H1 (cell line): ENCODE measurements around the gene FADS6. TPM values are rescaled to one million over a fixed set of nuclear protein-coding genes. Genes with fewer than 3 reads are reported as not detected.

Source experiments
- CTCF ChIA-PET: fragments of 300-600 bp; sonication (Branson Sonifier 250); formaldehyde crosslinking; loops from one replicate; lab custom pipeline; 2021; ENCODE audit not compliant: partially characterized antibody; lab: Charles Lee
- POLR2A ChIA-PET: fragments of 300-600 bp; sonication (Branson Sonifier 250); formaldehyde crosslinking; loops from one replicate; lab custom pipeline; 2021; ENCODE audit warnings: inconsistent platforms; ENCODE audit not compliant: partially characterized antibody; lab: Charles Lee
- DNase-seq, 2 experiments: peaks; one replicate each; pipeline versions ENCODE4 v3.0.0 to v3.0.0-alpha.2; 2010 to 2022; ENCODE audit warnings: low spot score in 2 of 2, low read depth in 1 of 2, mixed read lengths in 1 of 2
- FAIRE-seq: peaks from 2 replicates; lab custom pipeline; 2011; peaks lifted over from hg19 to GRCh38; lab: Jason Lieb, UNC
- H2AFZ ChIP-seq: 2 replicates; pipeline ENCODE4 v1.8.1; 2012; ENCODE audit warnings: low read length, inconsistent platforms
- H2AK5ac ChIP-seq: 2 replicates; pipeline ENCODE4 v1.6.1; 2013; ENCODE audit warnings: low read depth, low read length
- H2BK120ac ChIP-seq: replicated peaks from 2 replicates; pipeline ENCODE3; 2013; ENCODE audit warnings: low read depth, low read length, inconsistent platforms
- H2BK12ac ChIP-seq: 2 replicates; pipeline ENCODE4 v1.6.1; 2013; ENCODE audit warnings: low read depth, low read length
- H2BK15ac ChIP-seq: 2 replicates; pipeline ENCODE4 v1.6.1; 2013; ENCODE audit warnings: low read length
- H2BK20ac ChIP-seq: 2 replicates; pipeline ENCODE4 v1.6.1; 2013; ENCODE audit warnings: low read length
- H2BK5ac ChIP-seq: 2 replicates; pipeline ENCODE4 v1.6.1; 2013; ENCODE audit warnings: low read depth, low read length
- H3K14ac ChIP-seq: 2 replicates; pipeline ENCODE4 v1.6.1; 2013; ENCODE audit warnings: inconsistent platforms; ENCODE audit not compliant: insufficient read length
- H3K18ac ChIP-seq: 2 replicates; pipeline ENCODE4 v1.6.1; 2013; ENCODE audit warnings: low read length; ENCODE audit errors: extremely low read depth
- H3K23ac ChIP-seq: 2 replicates; pipeline ENCODE4 v1.6.1; 2013; ENCODE audit warnings: inconsistent platforms; ENCODE audit not compliant: insufficient read length
- H3K23me2 ChIP-seq: 2 replicates; pipeline ENCODE4 v1.6.1; 2013; ENCODE audit warnings: low read depth, low read length
- H3K27ac ChIP-seq: 2 replicates; pipeline ENCODE4 v1.6.1; 2011; ENCODE audit warnings: low read depth, low read length, inconsistent platforms
- H3K27me3 ChIP-seq, 4 experiments: replicated peaks in 1 of 4; 1 replicate in 1 of 4; 2 replicates in 3 of 4; pipeline versions ENCODE4 v1.6.1 to v1.8.1; 2011 to 2013; ENCODE audit warnings: low read length in 3 of 4, mild to moderate bottlenecking in 3 of 4, inconsistent platforms in 2 of 4, mixed read lengths in 2 of 4, moderate library complexity in 1 of 4; ENCODE audit not compliant: control insufficient read depth in 3 of 4, insufficient read depth in 3 of 4; ENCODE audit errors: extremely low read depth in 1 of 4
- H3K36me3 ChIP-seq, 4 experiments: 2 replicates each; pipeline versions ENCODE4 v1.6.1 to v1.8.1; 2011 to 2013; ENCODE audit warnings: mild to moderate bottlenecking in 4 of 4, low read length in 3 of 4, moderate library complexity in 2 of 4, control low read depth in 1 of 4, inconsistent platforms in 1 of 4; ENCODE audit not compliant: insufficient read depth in 4 of 4, control insufficient read depth in 2 of 4
- H3K4ac ChIP-seq: replicated peaks from 2 replicates; pipeline ENCODE3; 2013; ENCODE audit warnings: low read length, low read depth, mixed read lengths, inconsistent platforms; ENCODE audit not compliant: insufficient read length
- H3K4me1 ChIP-seq, 4 experiments: replicated peaks in 1 of 4; 1 replicate in 1 of 4; 2 replicates in 3 of 4; pipeline versions ENCODE4 v1.6.1 to v1.8.1; 2011 to 2013; ENCODE audit warnings: low read length in 3 of 4, inconsistent platforms in 2 of 4, mixed read lengths in 1 of 4; ENCODE audit not compliant: insufficient read depth in 4 of 4, control insufficient read depth in 3 of 4
- H3K4me2 ChIP-seq, 2 experiments: 2 replicates each; pipeline versions ENCODE4 v1.6.1 to v1.8.1; 2011 to 2013; ENCODE audit warnings: low read depth in 2 of 2, low read length in 2 of 2, control low read depth in 1 of 2, inconsistent platforms in 1 of 2, mild to moderate bottlenecking in 1 of 2; ENCODE audit not compliant: insufficient read depth in 1 of 2
- H3K4me3 ChIP-seq, 4 experiments: fragments of 200-600, 300-600 bp in 1 of 4; sonication (generic), shearing (Covaris generic), sonication (Bioruptor Twin) in 1 of 4; 2 replicates each; pipeline versions ENCODE4 v1.5.1 to v1.8.1; 2011 to 2016; ENCODE audit warnings: low read length in 4 of 4, low read depth in 3 of 4, control low read depth in 2 of 4, inconsistent platforms in 2 of 4, mild to moderate bottlenecking in 2 of 4, mixed read lengths in 1 of 4, moderate library complexity in 1 of 4; ENCODE audit not compliant: insufficient read depth in 2 of 4; ENCODE audit errors: extremely low read depth in 1 of 4
- H3K56ac ChIP-seq: replicated peaks from 2 replicates; pipeline ENCODE3; 2013; ENCODE audit warnings: low read depth, mild to moderate bottlenecking, mixed read lengths, low read length, inconsistent platforms; ENCODE audit not compliant: insufficient read length
- H3K79me1 ChIP-seq: 2 replicates; pipeline ENCODE4 v1.6.1; 2013; ENCODE audit warnings: low read depth, low read length, control low read depth
- H3K79me2 ChIP-seq, 2 experiments: 2 replicates each; pipeline versions ENCODE4 v1.6.1 to v1.8.1; 2012 to 2013; ENCODE audit warnings: low read length in 2 of 2, mild to moderate bottlenecking in 2 of 2, inconsistent platforms in 1 of 2; ENCODE audit not compliant: insufficient read depth in 2 of 2, control insufficient read depth in 1 of 2
- H3K9ac ChIP-seq, 4 experiments: replicated peaks in 1 of 4; 1 replicate in 1 of 4; 2 replicates in 3 of 4; pipeline versions ENCODE4 v1.6.1 to v1.8.1; 2011 to 2013; ENCODE audit warnings: low read depth in 3 of 4, low read length in 3 of 4, control low read depth in 2 of 4, mild to moderate bottlenecking in 2 of 4, moderate library complexity in 2 of 4, inconsistent platforms in 1 of 4; ENCODE audit errors: extremely low read depth in 1 of 4
- H3K9me3 ChIP-seq, 2 experiments: 2 replicates each; pipeline versions ENCODE4 v1.6.1 to v1.8.1; 2012 to 2013; ENCODE audit warnings: mild to moderate bottlenecking in 2 of 2, moderate library complexity in 2 of 2, control low read depth in 1 of 2, inconsistent platforms in 1 of 2, low read depth in 1 of 2, low read length in 1 of 2, mixed read lengths in 1 of 2; ENCODE audit not compliant: insufficient read depth in 2 of 2
- H4K20me1 ChIP-seq, 2 experiments: replicated peaks in 1 of 2; 2 replicates each; pipeline versions ENCODE3 to v1.8.1; 2011 to 2013; ENCODE audit warnings: inconsistent platforms in 2 of 2, low read length in 2 of 2, mild to moderate bottlenecking in 1 of 2; ENCODE audit not compliant: insufficient read depth in 2 of 2, control insufficient read depth in 1 of 2
- H4K5ac ChIP-seq: 2 replicates; pipeline ENCODE4 v1.6.1; 2013; ENCODE audit warnings: low read length, low read depth, mixed read lengths, inconsistent platforms; ENCODE audit not compliant: insufficient read length
- H4K8ac ChIP-seq: 2 replicates; pipeline ENCODE4 v1.8.0; 2013; ENCODE audit warnings: mild to moderate bottlenecking, moderate library complexity, low read length, inconsistent platforms; ENCODE audit not compliant: insufficient read depth; ENCODE audit errors: extremely low read depth
- H4K91ac ChIP-seq: replicated peaks from 2 replicates; pipeline ENCODE3; 2013; ENCODE audit warnings: low read length, mixed read lengths, inconsistent platforms; ENCODE audit not compliant: insufficient read length
- BRCA1 ChIP-seq: IDR thresholded peaks from 2 replicates; pipeline ENCODE4 v1.6.1; 2012; ENCODE audit warnings: low read depth, low read length, improper control_type of control experiment
- CEBPB ChIP-seq: IDR thresholded peaks from 2 replicates; pipeline ENCODE4 v1.6.1; 2012; ENCODE audit warnings: low read depth, low read length
- FOSL1 ChIP-seq: IDR thresholded peaks from 2 replicates; pipeline ENCODE4 v1.6.1; 2011; ENCODE audit warnings: mild to moderate bottlenecking, low read depth, low read length, moderate library complexity; ENCODE audit not compliant: insufficient read depth
- GABPA ChIP-seq: IDR thresholded peaks from 2 replicates; pipeline ENCODE4 v1.6.1; 2011; ENCODE audit warnings: mild to moderate bottlenecking, low read length, moderate library complexity, borderline replicate concordance; ENCODE audit not compliant: insufficient read depth
- RFX5 ChIP-seq: IDR thresholded peaks from 2 replicates; pipeline ENCODE4 v1.6.1; 2011; ENCODE audit warnings: low read depth, low read length, improper control_type of control experiment, borderline replicate concordance
- SP4 ChIP-seq: IDR thresholded peaks from 2 replicates; pipeline ENCODE4 v1.6.1; 2012; ENCODE audit warnings: low read length, inconsistent platforms
- TAF1 ChIP-seq: IDR thresholded peaks from 2 replicates; pipeline ENCODE4 v1.6.1; 2011; ENCODE audit warnings: mild to moderate bottlenecking, low read depth, low read length
- TBP ChIP-seq: IDR thresholded peaks from 2 replicates; pipeline ENCODE4 v1.6.1; 2011; ENCODE audit warnings: low read depth, low read length, improper control_type of control experiment
- WGBS, 2 experiments: shearing (Covaris generic) in 1 of 2; methylation state at CpG; one replicate each; pipeline versions ENCODE4 v1.1.6 to v1.1.7; 2013 to 2015; ENCODE audit warnings: low lambda C conversion rate in 2 of 2, mixed read lengths in 2 of 2, inconsistent platforms in 1 of 2, low coverage in 1 of 2, missing lambda C conversion rate in 1 of 2; ENCODE audit not compliant: insufficient replicate concordance in 2 of 2, insufficient coverage in 1 of 2, insufficient read length in 1 of 2; ENCODE audit errors: extremely low coverage in 1 of 2, missing lambda C conversion rate in 1 of 2; 5-methylcytosine and 5-hydroxymethylcytosine counted together
- polyA plus RNA-seq, 7 experiments: library from polyadenylated mRNA; depleted of rRNA in 3 of 7; stranded (reverse) in 5 of 7; unstranded in 2 of 7; fragments of >200 nt in 5 of 7; fragments of 200-250 nt in 2 of 7; gene quantifications; 1 replicate in 5 of 7; 2 replicates in 1 of 7; 4 replicates in 1 of 7; pipeline versions ENCODE4 v1.2.1 to v1.2.3, GENCODE V29; 2011 to 2013; ENCODE audit warnings: missing spikeins in 2 of 7, mixed read lengths in 2 of 7
- total RNA-seq: library from RNA; stranded (reverse); fragmentation: NEBNext Ultra II Directional; extraction: Animal tissue kit (Norgen Biotek cat#: 25700); gene quantifications from 2 replicates; pipeline ENCODE4 v1.2.1, GENCODE V29; 2021

Gene FADS6
- total and polyA plus RNA-seq, 2 of the 8 experiments (the other 6 are each of a cell fraction or from before 2014, with no cell fraction given), result 0.56 to 2.5 TPM

DNA sequence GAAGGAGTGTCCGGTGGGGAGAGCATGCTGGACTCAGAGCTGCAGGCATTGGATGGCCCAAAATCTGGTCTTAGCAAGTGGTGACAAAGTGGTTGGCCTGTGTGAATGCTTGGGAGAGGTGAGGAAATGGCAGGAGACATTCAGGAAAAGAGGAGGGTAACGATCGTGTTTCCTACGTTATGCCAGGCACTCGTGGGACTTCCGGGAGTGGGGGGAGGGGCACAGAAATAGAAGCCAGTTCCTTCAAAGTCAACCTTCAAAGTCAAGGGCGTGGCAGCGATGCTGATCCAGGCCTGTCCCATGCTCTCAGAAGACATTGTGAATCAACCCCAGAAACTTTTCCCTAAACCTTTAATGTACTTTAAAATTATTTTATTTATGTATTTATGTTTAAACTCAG lies 46.1 kb upstream of the FADS6 start:
- no peak overlapping the region for H3K23ac ChIP-seq
- ChIA-PET CTCF (interaction anchor here (1.2 to 49.9 kb wide), 4 partner anchors 10 to 195 kb away, joined by 3 to 1072 read pairs (median 538); partner anchors contain the start of genes MRPL58, OTOP2, OTOP3 and USH1G), POLR2A (interaction anchor here (1.0 kb wide), 1 partner anchor 74 kb away, joined by 3 read pairs; no protein-coding TSS in a partner anchor)
- no peak overlapping the region for H4K8ac ChIP-seq
- H2BK5ac ChIP-seq, result no peak overlapping the region
- no peak overlapping the region for H2AFZ ChIP-seq
- WGBS, 2 experiments, result 76% methylated on average over 8 of the region's 8 CpGs; no CpG with 5 or more reads in 1 of the 2 experiments
- H3K9me3 ChIP-seq, result no peaks in the 10 kb centered on the region
- H3K18ac ChIP-seq, result no peak overlapping the region
- no peak for TF ChIP-seq RFX5
- no peak for TF ChIP-seq SP4
- TF ChIP-seq FOSL1, result no peak
- TF ChIP-seq TAF1, result no peak
- TF ChIP-seq TBP, result no peak
- no peak for TF ChIP-seq BRCA1
- no peak for TF ChIP-seq GABPA
- TF ChIP-seq CEBPB, result no peak
- H3K4me1 ChIP-seq, result peaks cover 0 to 6% (median 3%) of the 10 kb centered on the region in 4 experiments; a peak in 4 of 7 replicates
- H2BK20ac ChIP-seq, result no peak overlapping the region
- no peak overlapping the region for H2AK5ac ChIP-seq
- peaks cover 3% of the 10 kb centered on the region; the same call in 1 of the 2 replicates for H3K23me2 ChIP-seq
- no peak overlapping the region for H2BK15ac ChIP-seq
- no peak overlapping the region for H4K91ac ChIP-seq
- H3K79me1 ChIP-seq, result no peaks in the 10 kb centered on the region
- no peak overlapping the region for H3K27ac ChIP-seq
- H3K79me2 ChIP-seq, result no peaks in the 10 kb centered on the region
- peaks cover 2 to 11% of the 10 kb centered on the region in 2 experiments for H4K20me1 ChIP-seq
- H3K27me3 ChIP-seq, result peaks cover 22 to 46% (median 40%) of the 10 kb centered on the region in 4 experiments
- no peaks in the 10 kb centered on the region for H3K36me3 ChIP-seq
- H3K14ac ChIP-seq, result no peak overlapping the region
- no peak overlapping the region for H3K4me2 ChIP-seq
- no peak overlapping the region for H3K4me3 ChIP-seq
- DNase-seq, result no peak
- H2BK120ac ChIP-seq, result no peak overlapping the region
- H3K4ac ChIP-seq, result no peak overlapping the region
- H4K5ac ChIP-seq, result no peak overlapping the region
- no peak overlapping the region for H3K56ac ChIP-seq
- no peak overlapping the region for H2BK12ac ChIP-seq
- no peak for FAIRE-seq
- no peak overlapping the region for H3K9ac ChIP-seq
